ENCODE measurements around the gene PFDN4.
"Not testable (repeated sequence)": the region's sequence is repeated elsewhere in the genome, so short reads cannot be mapped to it uniquely, and the experiment has no call there.

PFDN4 gene

GRCh38 chr20:54237116-54237943, 29.4 kb downstream of the PFDN4 start:
- TF ChIP-seq CTCF (IDR thresholded peaks at IDR 0.05; ENCODE audit: low read depth, low read length, missing control alignments) = no peak
- DNase-seq (ENCODE audit: low read depth) = no peak
- H3K4me3 ChIP-seq (ENCODE audit: low read depth, low read length) = no peak overlapping the region

- TF ChIP-seq CTCF (IDR thresholded peaks at IDR 0.05; ENCODE audit: low read depth, low read length, missing control alignments) = no peak
- no peak overlapping the region for H3K4me3 ChIP-seq (ENCODE audit: low read depth, low read length)
- DNase-seq (ENCODE audit: low read depth) = no peak
Observed at GRCh38 chr20:54244113-54244512, 36.2 kb downstream of the PFDN4 start.

GRCh38 chr20:54248705-54249104, 40.8 kb downstream of the PFDN4 start:
- not testable (repeated sequence) for DNase-seq (ENCODE audit: low read depth); H3K4me3 ChIP-seq (ENCODE audit: low read depth, low read length)

- H3K4me3 ChIP-seq (ENCODE audit: low read depth, low read length) = no peak overlapping the region
- TF ChIP-seq CTCF (IDR thresholded peaks at IDR 0.05; ENCODE audit: low read depth, low read length, missing control alignments) = no peak
- no peak for DNase-seq (ENCODE audit: low read depth)
Observed at GRCh38 chr20:54250691-54251090, 42.8 kb downstream of the PFDN4 start.

- no peak for TF ChIP-seq CTCF (IDR thresholded peaks at IDR 0.05; ENCODE audit: low read depth, low read length, missing control alignments)
- no peak for DNase-seq (ENCODE audit: low read depth)
- no peak overlapping the region for H3K4me3 ChIP-seq (ENCODE audit: low read depth, low read length)
Observed at GRCh38 chr20:54251096-54251495, 43.2 kb downstream of the PFDN4 start.

GRCh38 chr20:54254596-54254995, 46.7 kb downstream of the PFDN4 start:
- no peak overlapping the region for H3K4me3 ChIP-seq (ENCODE audit: low read depth, low read length)
- no peak for DNase-seq (ENCODE audit: low read depth)
- TF ChIP-seq CTCF (IDR thresholded peaks at IDR 0.05; ENCODE audit: low read depth, low read length, missing control alignments) = no peak

- no peak for DNase-seq (ENCODE audit: low read depth)
- no peak for TF ChIP-seq CTCF (IDR thresholded peaks at IDR 0.05; ENCODE audit: low read depth, low read length, missing control alignments)
- H3K4me3 ChIP-seq (ENCODE audit: low read depth, low read length) = no peak overlapping the region
Observed at GRCh38 chr20:54255157-54255556, 47.3 kb downstream of the PFDN4 start.
